ENCODE results near the gene ARHGAP25.

DNA sequence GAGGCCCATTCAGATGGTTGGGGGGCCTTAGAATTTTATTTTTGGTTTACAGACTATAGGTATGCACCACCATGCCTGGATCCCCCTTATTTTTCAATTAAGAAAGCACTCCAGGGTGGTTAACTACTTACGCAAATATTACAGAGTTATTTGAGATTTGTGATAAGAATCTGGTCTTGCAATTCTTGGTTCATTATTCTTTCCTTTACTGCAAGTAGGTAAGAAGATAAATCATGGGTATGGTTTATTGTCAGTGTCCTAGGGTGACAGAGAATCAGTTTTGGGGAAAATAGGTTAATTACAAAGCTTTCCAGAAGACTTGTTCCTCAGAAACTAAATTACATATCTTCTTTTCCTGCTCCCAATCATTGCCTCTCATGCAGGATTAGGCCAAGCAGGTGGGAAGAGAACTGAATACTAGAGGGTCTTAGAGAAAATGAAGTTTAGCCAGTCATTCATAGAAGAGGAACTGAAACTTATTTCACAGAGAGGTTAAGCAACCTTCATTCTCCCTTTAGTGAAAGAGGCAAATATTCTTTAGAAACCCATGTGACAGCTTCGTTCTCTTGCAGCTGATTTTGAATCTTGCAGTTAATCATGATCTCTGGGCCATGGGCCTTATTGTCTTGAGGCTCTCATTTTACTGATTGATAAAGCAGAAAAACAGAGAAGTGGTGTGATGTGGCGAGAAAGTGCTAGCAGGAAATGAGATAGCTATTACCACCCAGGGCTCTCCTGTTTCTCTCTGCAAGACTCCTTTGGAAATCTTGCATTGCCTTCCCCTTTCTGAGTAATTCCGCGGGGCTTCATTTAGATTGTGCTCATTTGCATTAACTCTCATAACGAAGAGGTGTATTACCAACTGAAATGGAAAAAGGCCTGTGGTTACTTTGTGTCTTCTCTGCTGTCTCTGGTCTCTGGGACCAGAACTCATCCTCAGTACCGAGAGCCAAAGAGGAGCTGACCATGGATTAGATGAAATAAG, 44.8 kb upstream of the ARHGAP25 start:
- TF ChIP-seq, protein P1, sequence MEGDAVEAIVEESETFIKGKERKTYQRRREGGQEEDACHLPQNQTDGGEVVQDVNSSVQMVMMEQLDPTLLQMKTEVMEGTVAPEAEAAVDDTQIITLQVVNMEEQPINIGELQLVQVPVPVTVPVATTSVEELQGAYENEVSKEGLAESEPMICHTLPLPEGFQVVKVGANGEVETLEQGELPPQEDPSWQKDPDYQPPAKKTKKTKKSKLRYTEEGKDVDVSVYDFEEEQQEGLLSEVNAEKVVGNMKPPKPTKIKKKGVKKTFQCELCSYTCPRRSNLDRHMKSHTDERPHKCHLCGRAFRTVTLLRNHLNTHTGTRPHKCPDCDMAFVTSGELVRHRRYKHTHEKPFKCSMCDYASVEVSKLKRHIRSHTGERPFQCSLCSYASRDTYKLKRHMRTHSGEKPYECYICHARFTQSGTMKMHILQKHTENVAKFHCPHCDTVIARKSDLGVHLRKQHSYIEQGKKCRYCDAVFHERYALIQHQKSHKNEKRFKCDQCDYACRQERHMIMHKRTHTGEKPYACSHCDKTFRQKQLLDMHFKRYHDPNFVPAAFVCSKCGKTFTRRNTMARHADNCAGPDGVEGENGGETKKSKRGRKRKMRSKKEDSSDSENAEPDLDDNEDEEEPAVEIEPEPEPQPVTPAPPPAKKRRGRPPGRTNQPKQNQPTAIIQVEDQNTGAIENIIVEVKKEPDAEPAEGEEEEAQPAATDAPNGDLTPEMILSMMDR (IDR thresholded peaks at IDR 0.05): no peak
- no peak for TF ChIP-seq POLR2A (IDR thresholded peaks at IDR 0.05)

All from body of pancreas (tissue), 4 donors.